NCI-H226 (cell line): Measurements from ENCODE around the gene GPR160.

ENCODE experiments used
- DNase-seq: peaks from one replicate; pipeline ENCODE4 v3.0.0-alpha.2; 2015

The GPR160 gene

GRCh38 chr3:170128259-170128976 lies 90.6 kb downstream of the GPR160 start:
- no peak for DNase-seq

- peak; percentile 29 for DNase-seq
These were observed 91.2 kb downstream of the GPR160 start for GRCh38 chr3:170128977-170129431.

- DNase-seq: no peak
These were observed 92.7 kb downstream of the GPR160 start for GRCh38 chr3:170130532-170130931.

- no peak for DNase-seq
These were observed 94.5 kb downstream of the GPR160 start for GRCh38 chr3:170132335-170132734.
